HepG2 (cell line): ENCODE data around the gene INHA. TPM values are rescaled to one million over a fixed set of nuclear protein-coding genes. Genes with fewer than 3 reads are reported as not detected.

ENCODE experiments used
- ATAC-seq: fragments of 200-7000 bp; cut with Tn5 transposase; 3 replicates; pipeline ENCODE4 v1.9.1; 2020; ENCODE audit warnings: mild to moderate bottlenecking, moderate library complexity
- BruUV-seq: library from RNA; stranded (reverse); fragments of 400-500 nt; replicated peaks from 2 replicates; lab custom pipeline; 2021; lab: Mats Ljungman, UMichigan
- CTCF ChIA-PET: fragments of 300-600 bp; formaldehyde crosslinking; extraction: SDS; loops from one replicate; lab custom pipeline; 2021; ENCODE audit warnings: low total read pairs, inconsistent platforms, low intra/inter-chr PET ratio; lab: Yijun Ruan, JAX
- POLR2A ChIA-PET: fragments of 350-600 bp; sonication (Branson Sonifier 250); formaldehyde crosslinking; loops from one replicate; lab custom pipeline; 2020; ENCODE audit warnings: antibody characterized with exemption, inconsistent platforms; lab: Yijun Ruan, JAX
- DNase-seq: peaks from one replicate; pipeline ENCODE4 v3.0.0-alpha.2; 2015; ENCODE audit warnings: low spot score
- FAIRE-seq: peaks from 3 replicates; lab custom pipeline; 2011; peaks lifted over from hg19 to GRCh38; lab: Jason Lieb, UNC
- H2AFZ ChIP-seq: one replicate; pipeline ENCODE4 v1.6.1; 2011; ENCODE audit warnings: low read length, inconsistent platforms
- H3K27ac ChIP-seq: fragments of 300-600 bp; 3 replicates; pipeline ENCODE4 v1.8.0; 2011; ENCODE audit warnings: mixed run types, mild to moderate bottlenecking, mixed read lengths, low read length, inconsistent platforms; ENCODE audit not compliant: insufficient read depth; ENCODE audit errors: extremely low read length
- H3K27me3 ChIP-seq, 2 experiments: fragments of 200-600 bp in 1 of 2; 2 replicates in 1 of 2; 3 replicates in 1 of 2; pipeline versions ENCODE4 v1.6.0 to v1.8.0; 2011; ENCODE audit warnings: low read length in 2 of 2, mild to moderate bottlenecking in 2 of 2, moderate library complexity in 2 of 2, inconsistent platforms in 1 of 2; ENCODE audit not compliant: insufficient read depth in 2 of 2, control insufficient read depth in 1 of 2
- H3K36me3 ChIP-seq, 2 experiments: fragments of 200-600 bp in 1 of 2; replicated peaks in 1 of 2; 2 replicates in 1 of 2; 3 replicates in 1 of 2; pipeline versions ENCODE4 v1.5.1 to v1.8.0; 2011; ENCODE audit warnings: low read length in 2 of 2, inconsistent platforms in 1 of 2; ENCODE audit not compliant: insufficient read depth in 2 of 2, control insufficient read depth in 1 of 2
- H3K4me1 ChIP-seq: 2 replicates; pipeline ENCODE4 v1.5.1; 2012; ENCODE audit warnings: low read length, inconsistent platforms; ENCODE audit not compliant: insufficient read depth
- H3K4me2 ChIP-seq: 2 replicates; pipeline ENCODE4 v1.6.0; 2011; ENCODE audit warnings: low read depth, low read length, inconsistent platforms
- H3K4me3 ChIP-seq, 3 experiments: fragments of 200-600 bp in 1 of 3; sonication (generic), shearing (Covaris generic) in 1 of 3; replicated peaks in 1 of 3; 2 replicates each; pipeline ENCODE4 v1.5.1; 2011 to 2016; ENCODE audit warnings: low read length in 3 of 3, inconsistent platforms in 2 of 3, low read depth in 2 of 3, mild to moderate bottlenecking in 2 of 3, control low read depth in 1 of 3, mixed read lengths in 1 of 3; ENCODE audit not compliant: insufficient read depth in 1 of 3
- H3K79me2 ChIP-seq: one replicate; pipeline ENCODE4 v1.6.1; 2011; ENCODE audit warnings: low read length, inconsistent platforms; ENCODE audit not compliant: insufficient read depth
- H3K9ac ChIP-seq: 2 replicates; pipeline ENCODE4 v1.6.0; 2011; ENCODE audit warnings: mild to moderate bottlenecking, low read depth, low read length, inconsistent platforms; ENCODE audit not compliant: insufficient read depth
- H3K9me3 ChIP-seq: 2 replicates; pipeline ENCODE4 v1.5.1; 2012; ENCODE audit warnings: mild to moderate bottlenecking, low read length
- H4K20me1 ChIP-seq: 2 replicates; pipeline ENCODE4 v1.6.0; 2011; ENCODE audit warnings: inconsistent platforms, mild to moderate bottlenecking, low read length, moderate library complexity; ENCODE audit not compliant: insufficient read depth
- BCL6 ChIP-seq: IDR thresholded peaks from 2 replicates; pipeline ENCODE4 v1.6.1; 2016; ENCODE audit warnings: missing genetic modification reagents, missing compliant biosample characterization
- CREBL2 ChIP-seq: sonication (generic); formaldehyde crosslinking; IDR thresholded peaks from 2 replicates; pipeline ENCODE4 v1.8.1; 2023; ENCODE audit warnings: missing genetic modification reagents, mild to moderate bottlenecking, borderline replicate concordance
- DDIT3 ChIP-seq: sonication (generic); formaldehyde crosslinking; IDR thresholded peaks from 2 replicates; pipeline ENCODE4 v1.4.0; 2020; ENCODE audit warnings: mild to moderate bottlenecking, missing genetic modification reagents
- ETV5 ChIP-seq: IDR thresholded peaks from 2 replicates; pipeline ENCODE4 v1.6.1; 2018; ENCODE audit warnings: missing biosample characterization, missing genetic modification reagents, inconsistent platforms, borderline replicate concordance
- HNF1A ChIP-seq, 2 experiments: sonication (generic) in 1 of 2; formaldehyde crosslinking in 1 of 2; IDR thresholded peaks; 2 replicates each; pipeline versions ENCODE4 v1.4.0 to v1.6.1; 2016 to 2020; ENCODE audit warnings: borderline replicate concordance in 1 of 2, low read depth in 1 of 2, mild to moderate bottlenecking in 1 of 2, missing genetic modification reagents in 1 of 2
- IRF2 ChIP-seq: IDR thresholded peaks from 2 replicates; pipeline ENCODE4 v1.6.1; 2018; ENCODE audit warnings: missing genetic modification reagents, missing compliant biosample characterization
- NFAT5 ChIP-seq: sonication (generic); formaldehyde crosslinking; IDR thresholded peaks from 2 replicates; pipeline ENCODE4 v1.4.0; 2020; ENCODE audit warnings: missing genetic modification reagents
- PLRG1 ChIP-seq: fragments of 450-650 bp; conservative IDR thresholded peaks from 2 replicates; pipeline ENCODE4 v1.6.1; 2016
- SMARCE1 ChIP-seq: fragments of 450-650 bp; IDR thresholded peaks from 2 replicates; pipeline ENCODE4 v1.6.1; 2017; ENCODE audit warnings: borderline replicate concordance
- ZMAT5 ChIP-seq: sonication (generic); formaldehyde crosslinking; IDR thresholded peaks from 2 replicates; pipeline ENCODE4 v1.5.0; 2020; ENCODE audit warnings: mild to moderate bottlenecking, low read depth, missing genetic modification reagents, borderline replicate concordance
- ZNF556 ChIP-seq: sonication (generic); formaldehyde crosslinking; IDR thresholded peaks from 2 replicates; pipeline ENCODE4 v1.4.0; 2020; ENCODE audit warnings: mild to moderate bottlenecking, missing genetic modification reagents, borderline replicate concordance
- WGBS: methylation state at CpG from one replicate; pipeline ENCODE4 v1.1.6; 2017; ENCODE audit warnings: low lambda C conversion rate; 5-methylcytosine and 5-hydroxymethylcytosine counted together
- in situ Hi-C: cut with HindIII; loops from 2 replicates; pipeline ENCODE4 v1.10.0; 2017; ENCODE audit warnings: low pct_unique_long_range_greater_than_20kb; ENCODE audit not compliant: extremely low pct_ligation_motif_present
- intact Hi-C: fragments of 100-400 bp; cut with micrococcal nuclease; formaldehyde crosslinking; loops from one replicate; pipeline ENCODE4 v1.10.0; 2022; ENCODE audit not compliant: unreplicated experiment
- polyA plus RNA-seq, 8 experiments: library from polyadenylated mRNA; depleted of rRNA in 3 of 8; stranded (reverse) in 7 of 8; unstranded in 1 of 8; fragments of >200 nt; fragmentation: Illumina TruSeq in 4 of 8; extraction: Trizol in 4 of 8; gene quantifications; 2 replicates each; pipeline versions ENCODE4 v1.2.1 to v1.2.3, GENCODE V29; 2011 to 2016; ENCODE audit warnings: low read depth in 4 of 8, missing spikeins in 1 of 8, mixed read lengths in 1 of 8; ENCODE audit not compliant: insufficient read depth in 1 of 8
- total RNA-seq, 5 experiments: library from RNA; depleted of rRNA; stranded (reverse); fragments of >200 nt; fragmentation: Illumina TruSeq; extraction: Trizol; gene quantifications; 2 replicates each; pipeline ENCODE4 v1.2.3, GENCODE V29; 2016; ENCODE audit warnings: low read depth in 1 of 5

INHA gene
- total and polyA plus RNA-seq, 2 of the 13 experiments (the other 11 are each of a cell fraction or from before 2014, with no cell fraction given), result 4.1 to 15.2 TPM

GRCh38 chr2:219543596-219544358 lies 28.3 kb upstream of the INHA start, which contains the start of the genes CHPF and TMEM198:
Gene CHPF, minus strand, starts transcription at chr2:219543809. Its CDS starts 271 bp downstream, at chr2:219543538.
Gene TMEM198, plus strand, starts transcription at chr2:219544028. Its CDS starts 700 bp downstream, at chr2:219544728.
- FAIRE-seq, result peak; percentile 96
- H3K27me3 ChIP-seq, result no peaks in the 10 kb centered on the region; a peak in 1 of 5 replicates
- peak; percentile 78 for ATAC-seq
- CTCF ChIA-PET, result interaction anchor here (0.9 to 5.3 kb wide), 2 partner anchors 98 to 146 kb away, joined by 3 to 127 read pairs; no protein-coding TSS in a partner anchor
- peak within 1 kb of the TSS; percentile 82 for H3K27ac ChIP-seq
- WGBS, result 2% methylated on average over 9 of the region's 75 CpGs
- H3K4me3 ChIP-seq, result peak within 1 kb of the TSS; percentile 87 to 90 (median 89)
- DNase-seq, result peak; percentile 99
- H3K9me3 ChIP-seq, result no peaks in the 10 kb centered on the region
- H3K4me1 ChIP-seq, result peaks cover 51% of the 10 kb centered on the region
- H3K79me2 ChIP-seq, result peaks cover 32% of the 10 kb centered on the region
- BruUV-seq, result no TSS peak
- H3K36me3 ChIP-seq, result peaks cover 23 to 32% of the 10 kb centered on the region in 2 experiments
- H3K4me2 ChIP-seq, result peak within 1 kb of the TSS; percentile 97
- H2AFZ ChIP-seq, result no peak within 1 kb of the TSS
- in situ Hi-C loops, result loop anchor here (5.0 kb wide), 1 partner anchor 99 kb away; no protein-coding TSS in a partner anchor
- peaks cover 35% of the 10 kb centered on the region for H4K20me1 ChIP-seq
- intact Hi-C loops, result loop anchor here (1.0 kb wide), 3 partner anchors 33 to 155 kb away; partner anchors contain the start of gene STK11IP
- POLR2A ChIA-PET, result interaction anchor here (0.8 to 3.9 kb wide), 16 partner anchors 9 to 157 kb away, joined by 3 to 44 read pairs (median 4); partner anchors contain the start of genes DNPEP, GMPPA, INHA and OBSL1
- H3K9ac ChIP-seq, result peak within 1 kb of the TSS; percentile 84
- peak; percentile 89; the same call in 1 of the 2 replicates for TF ChIP-seq NFAT5 (CRISPR knock-in tag)
- peak; percentile 87 for TF ChIP-seq CREBL2 (CRISPR knock-in tag)
- no peak for TF ChIP-seq DDIT3 (CRISPR knock-in tag)
- TF ChIP-seq PLRG1, result no peak
- peak; percentile 19; the same call in 1 of the 2 replicates for TF ChIP-seq HNF1A (IDR thresholded peaks at IDR 0.05; ENCODE audit: low read depth)
- peak; percentile 65; the same call in 1 of the 2 replicates for TF ChIP-seq HNF1A (CRISPR knock-in tag; IDR thresholded peaks at IDR 0.05; ENCODE audit: borderline replicate concordance)
- peak; percentile 90 for TF ChIP-seq ZNF556
- no peak for TF ChIP-seq SMARCE1
- TF ChIP-seq BCL6 (CRISPR knock-in tag), result peak; percentile 76
- TF ChIP-seq ETV5 (CRISPR knock-in tag), result peak; percentile 98
- TF ChIP-seq ZMAT5 (CRISPR knock-in tag), result no peak
- TF ChIP-seq IRF2 (CRISPR knock-in tag), result peak; percentile 71; the same call in 1 of the 2 replicates
